H9 (cell line): ENCODE measurements around the gene ERCC6L2. TPM values are rescaled to one million over a fixed set of nuclear protein-coding genes. Genes with fewer than 3 reads are reported as not detected.

ENCODE experiments used
- DNase-seq: peaks from one replicate; pipeline ENCODE4 v3.0.0-alpha.2; 2017
- H2AFZ ChIP-seq: one replicate; pipeline ENCODE4 v1.6.1; 2013; ENCODE audit warnings: mild to moderate bottlenecking, low read length, control low read depth, moderate library complexity
- H2AK5ac ChIP-seq: 2 replicates; pipeline ENCODE4 v1.6.1; 2013; ENCODE audit warnings: low read length, control low read depth, mixed read lengths; ENCODE audit not compliant: insufficient read length
- H2BK120ac ChIP-seq: one replicate; pipeline ENCODE4 v1.6.1; 2013; ENCODE audit warnings: low read depth, mild to moderate bottlenecking, low read length, control low read depth, inconsistent platforms; ENCODE audit not compliant: poor library complexity, severe bottlenecking
- H2BK12ac ChIP-seq: 2 replicates; pipeline ENCODE4 v1.6.1; 2013; ENCODE audit warnings: low read length, control low read depth, mixed read lengths, low read depth; ENCODE audit not compliant: insufficient read length
- H2BK15ac ChIP-seq: 2 replicates; pipeline ENCODE4 v1.6.1; 2013; ENCODE audit warnings: low read depth, low read length, control low read depth
- H2BK20ac ChIP-seq: one replicate; pipeline ENCODE4 v1.6.1; 2013; ENCODE audit warnings: low read depth, mild to moderate bottlenecking, low read length, control low read depth, inconsistent platforms; ENCODE audit not compliant: poor library complexity, severe bottlenecking
- H2BK5ac ChIP-seq: 2 replicates; pipeline ENCODE4 v1.6.1; 2013; ENCODE audit warnings: low read length, control low read depth, mixed read lengths; ENCODE audit not compliant: insufficient read length
- H3K14ac ChIP-seq: 2 replicates; pipeline ENCODE4 v1.6.1; 2013; ENCODE audit warnings: low read length, control low read depth; ENCODE audit not compliant: insufficient read depth
- H3K18ac ChIP-seq: 2 replicates; pipeline ENCODE4 v1.6.1; 2013; ENCODE audit warnings: low read depth, mild to moderate bottlenecking, mixed read lengths, low read length, control low read depth; ENCODE audit not compliant: insufficient read length
- H3K23ac ChIP-seq: 2 replicates; pipeline ENCODE4 v1.6.1; 2013; ENCODE audit warnings: low read length, control low read depth, mixed read lengths, low read depth; ENCODE audit not compliant: insufficient read length
- H3K23me2 ChIP-seq: 2 replicates; pipeline ENCODE4 v1.6.1; 2013; ENCODE audit warnings: low read depth, mild to moderate bottlenecking, mixed read lengths, low read length, control low read depth; ENCODE audit not compliant: insufficient read length, poor library complexity, severe bottlenecking
- H3K27ac ChIP-seq: 2 replicates; pipeline ENCODE4 v1.5.1; 2013; ENCODE audit warnings: low read length, control low read depth, mixed read lengths, low read depth; ENCODE audit not compliant: insufficient read length
- H3K27me3 ChIP-seq: 2 replicates; pipeline ENCODE4 v1.6.1; 2013; ENCODE audit warnings: low read length, control low read depth, inconsistent platforms; ENCODE audit not compliant: insufficient read depth
- H3K4ac ChIP-seq: 2 replicates; pipeline ENCODE4 v1.6.1; 2013; ENCODE audit warnings: low read depth, mild to moderate bottlenecking, control low read depth, inconsistent platforms, low read length, moderate library complexity
- H3K4me1 ChIP-seq: 2 replicates; pipeline ENCODE4 v1.6.1; 2013; ENCODE audit warnings: low read length, control low read depth, inconsistent platforms; ENCODE audit not compliant: insufficient read depth
- H3K4me2 ChIP-seq: 2 replicates; pipeline ENCODE4 v1.6.1; 2013; ENCODE audit warnings: low read length, control low read depth, mixed read lengths; ENCODE audit not compliant: insufficient read length, insufficient read depth
- H3K56ac ChIP-seq: 2 replicates; pipeline ENCODE4 v1.6.1; 2013; ENCODE audit warnings: low read depth, mild to moderate bottlenecking, mixed read lengths, low read length, control low read depth; ENCODE audit not compliant: insufficient read length
- H3K79me1 ChIP-seq: 2 replicates; pipeline ENCODE4 v1.6.1; 2013; ENCODE audit warnings: low read depth, mild to moderate bottlenecking, moderate library complexity, low read length, control low read depth, inconsistent platforms; ENCODE audit not compliant: insufficient read depth, poor library complexity, severe bottlenecking
- H3K79me2 ChIP-seq: 2 replicates; pipeline ENCODE4 v1.6.1; 2013; ENCODE audit warnings: low read length, control low read depth, inconsistent platforms; ENCODE audit not compliant: insufficient read depth
- H3K9ac ChIP-seq: 2 replicates; pipeline ENCODE4 v1.6.1; 2013; ENCODE audit warnings: low read length, control low read depth, mixed read lengths; ENCODE audit not compliant: insufficient read length; ENCODE audit errors: extremely low read depth
- H3K9me3 ChIP-seq: one replicate; pipeline ENCODE4 v1.6.1; 2013; ENCODE audit warnings: low read depth, low read length, inconsistent platforms; ENCODE audit not compliant: control insufficient read depth
- H3T11ph ChIP-seq: one replicate; pipeline ENCODE4 v1.6.1; 2013; ENCODE audit warnings: mild to moderate bottlenecking, low read length, control low read depth, inconsistent platforms
- H4K20me1 ChIP-seq: one replicate; pipeline ENCODE4 v1.6.1; 2013; ENCODE audit not compliant: control insufficient read depth, insufficient read length, insufficient read depth
- H4K5ac ChIP-seq: 2 replicates; pipeline ENCODE4 v1.6.1; 2013; ENCODE audit warnings: low read depth, mild to moderate bottlenecking, mixed read lengths, low read length, control low read depth; ENCODE audit not compliant: insufficient read length
- H4K8ac ChIP-seq: replicated peaks from 2 replicates; pipeline ENCODE4 v1.6.1; 2013; ENCODE audit warnings: low read length, control low read depth, mixed read lengths, low read depth; ENCODE audit not compliant: insufficient read length
- H4K91ac ChIP-seq: 2 replicates; pipeline ENCODE4 v1.6.1; 2013; ENCODE audit warnings: low read depth, mild to moderate bottlenecking, moderate library complexity, mixed read lengths, low read length, control low read depth; ENCODE audit not compliant: insufficient read length
- H3K27ac Mint-ChIP-seq, 3 experiments: 2 replicates in 2 of 3; 3 replicates in 1 of 3; pipeline ENCODE4 v1.8.0; 2020 to 2021; ENCODE audit warnings: mixed read lengths in 3 of 3, mild to moderate bottlenecking in 1 of 3, moderate library complexity in 1 of 3
- H3K27me3 Mint-ChIP-seq: 2 replicates; pipeline ENCODE4 v1.8.0; 2021; ENCODE audit warnings: low read depth, mild to moderate bottlenecking, moderate library complexity, mixed read lengths
- H3K36me3 Mint-ChIP-seq, 3 experiments: 2 replicates in 2 of 3; 3 replicates in 1 of 3; pipeline ENCODE4 v1.8.0; 2020 to 2021; ENCODE audit warnings: low read depth in 3 of 3, mixed read lengths in 3 of 3; ENCODE audit not compliant: insufficient read depth in 1 of 3
- H3K4me1 Mint-ChIP-seq, 2 experiments: 2 replicates each; pipeline ENCODE4 v1.8.0; 2020; ENCODE audit warnings: mixed read lengths in 2 of 2
- H3K4me3 Mint-ChIP-seq, 2 experiments: 2 replicates in 1 of 2; 3 replicates in 1 of 2; pipeline ENCODE4 v1.8.0; 2020 to 2021; ENCODE audit warnings: mild to moderate bottlenecking in 2 of 2, mixed read lengths in 2 of 2, moderate library complexity in 1 of 2
- H3K9me3 Mint-ChIP-seq, 2 experiments: 2 replicates in 1 of 2; 3 replicates in 1 of 2; pipeline ENCODE4 v1.8.0; 2020; ENCODE audit warnings: mild to moderate bottlenecking in 2 of 2, mixed read lengths in 2 of 2, moderate library complexity in 1 of 2
- CTCF ChIP-seq: fragments of 200-600 bp; sonication (generic); conservative IDR thresholded peaks from 3 replicates; pipeline ENCODE4 v1.8.0; 2021; ENCODE audit warnings: antibody characterized with exemption, mild to moderate bottlenecking
- WGBS: extraction: QIAGEN DNeasy Blood & Tissue Kit; methylation state at CpG from one replicate; pipeline ENCODE4 v1.1.7; 2013; ENCODE audit warnings: missing lambda C conversion rate, low lambda C conversion rate, mixed read lengths; ENCODE audit not compliant: insufficient read length; ENCODE audit errors: extremely low coverage; 5-methylcytosine and 5-hydroxymethylcytosine counted together
- total RNA-seq: library from RNA; stranded (reverse); gene quantifications from 2 replicates; pipeline ENCODE4 v1.2.1, GENCODE V29; 2021

Gene ERCC6L2
- total RNA-seq, 1 experiment from 2014 or later, result 57.7 TPM

- H3K23ac ChIP-seq, result no peak overlapping the region
- H2BK12ac ChIP-seq, result no peak overlapping the region
- WGBS, result no CpG with 5 or more reads among the region's 7 CpGs
Measured at GRCh38 chr9:95852059-95853032, 23.1 kb upstream of the ERCC6L2 start.

More at GRCh38 chr9:95852059-95853032, 23.1 kb upstream of the ERCC6L2 start:
- Histone ChIP-seq H2BK5ac (no peak overlapping the region), H4K8ac (no peak overlapping the region), H2BK15ac (no peak overlapping the region), H2BK20ac (no peak overlapping the region), H2AK5ac (no peak overlapping the region), H3K27me3 (no peaks in the 10 kb centered on the region), H2AFZ (no peak overlapping the region), H3K23me2 (no peaks in the 10 kb centered on the region), H3K4me2 (no peak overlapping the region), H3K18ac (no peak overlapping the region), H3K56ac (no peak overlapping the region), H4K91ac (no peak overlapping the region), H4K20me1 (no peaks in the 10 kb centered on the region), H3K4me1 (no peaks in the 10 kb centered on the region), H3K14ac (no peak overlapping the region), H3K79me2 (no peaks in the 10 kb centered on the region), H3K9me3 (no peaks in the 10 kb centered on the region), H3K4ac (no peak overlapping the region), H3K27ac (no peak overlapping the region), H2BK120ac (no peak overlapping the region), H3T11ph (no peak overlapping the region), H3K79me1 (no peaks in the 10 kb centered on the region), H3K9ac (no peak overlapping the region), H4K5ac (no peak overlapping the region)
- DNase-seq, result no peak
- Mint-ChIP-seq H3K36me3 (peaks cover 3 to 10% (median 7%) of the 10 kb centered on the region in 3 experiments), H3K27ac (no peak overlapping the region), H3K27me3 (no peaks in the 10 kb centered on the region), H3K9me3 (peaks cover 0 to 4% of the 10 kb centered on the region in 2 experiments; a peak in 3 of 5 replicates), H3K4me1 (peaks cover 11 to 14% of the 10 kb centered on the region in 2 experiments), H3K4me3 (no peak overlapping the region)
- no peak for TF ChIP-seq CTCF
